ENCODE data around the gene TFPI.

GRCh38 chr2:187446711-187447110, 107.5 kb downstream of the TFPI start:
- TF ChIP-seq CTCF (IDR thresholded peaks at IDR 0.05) = no peak
- TF ChIP-seq POLR2A (IDR thresholded peaks at IDR 0.05) = no peak
